Suppressor macrophage (primary cell): ENCODE results near the gene SLC5A10.

Experiments
- DNase-seq, 4 experiments: peaks; one replicate each; pipeline ENCODE4 v3.0.0-alpha.2; 2020 to 2022

SLC5A10 gene

GRCh38 chr17:18986541-18987229 lies 34.7 kb downstream of the SLC5A10 start:
- no peak for DNase-seq

- DNase-seq: no peak
These were observed 35.3 kb downstream of the SLC5A10 start for GRCh38 chr17:18987230-18987610.

GRCh38 chr17:18987862-18988545 lies 36.0 kb downstream of the SLC5A10 start:
- no peak for DNase-seq

DNA sequence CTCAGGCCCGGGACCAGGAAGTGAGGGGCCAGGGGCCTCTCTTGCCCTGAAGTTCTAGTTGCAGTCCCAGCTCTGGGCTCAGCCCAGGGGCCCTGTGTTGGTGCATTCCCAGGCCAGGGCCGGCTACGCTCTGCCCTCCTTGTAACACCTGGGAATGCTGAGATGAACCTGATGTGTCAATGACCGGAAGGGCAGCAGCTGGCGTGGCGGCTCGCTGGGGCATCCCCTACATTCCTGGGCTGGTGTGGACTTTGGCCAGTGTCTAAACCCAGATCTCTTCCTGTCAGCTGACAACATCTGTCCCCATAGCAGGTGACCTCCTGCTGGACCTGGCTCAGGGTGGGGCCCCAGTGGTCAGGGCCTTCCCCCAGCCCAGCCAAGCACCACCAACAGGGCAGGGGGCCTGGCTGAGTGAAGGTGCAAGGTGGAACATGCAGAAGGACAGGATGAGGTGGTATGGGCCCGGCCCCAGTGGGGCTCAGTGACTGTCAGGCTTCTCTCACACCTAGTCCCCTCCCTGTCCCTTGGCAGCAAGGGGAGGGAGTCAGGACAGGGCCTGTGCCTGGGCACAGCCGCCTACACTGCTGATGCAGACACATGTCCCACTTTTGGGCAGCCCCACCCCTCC lies 36.7 kb downstream of the SLC5A10 start:
- no peak for DNase-seq

GRCh38 chr17:18990331-18990730 lies 38.4 kb downstream of the SLC5A10 start:
- no peak for DNase-seq

DNA sequence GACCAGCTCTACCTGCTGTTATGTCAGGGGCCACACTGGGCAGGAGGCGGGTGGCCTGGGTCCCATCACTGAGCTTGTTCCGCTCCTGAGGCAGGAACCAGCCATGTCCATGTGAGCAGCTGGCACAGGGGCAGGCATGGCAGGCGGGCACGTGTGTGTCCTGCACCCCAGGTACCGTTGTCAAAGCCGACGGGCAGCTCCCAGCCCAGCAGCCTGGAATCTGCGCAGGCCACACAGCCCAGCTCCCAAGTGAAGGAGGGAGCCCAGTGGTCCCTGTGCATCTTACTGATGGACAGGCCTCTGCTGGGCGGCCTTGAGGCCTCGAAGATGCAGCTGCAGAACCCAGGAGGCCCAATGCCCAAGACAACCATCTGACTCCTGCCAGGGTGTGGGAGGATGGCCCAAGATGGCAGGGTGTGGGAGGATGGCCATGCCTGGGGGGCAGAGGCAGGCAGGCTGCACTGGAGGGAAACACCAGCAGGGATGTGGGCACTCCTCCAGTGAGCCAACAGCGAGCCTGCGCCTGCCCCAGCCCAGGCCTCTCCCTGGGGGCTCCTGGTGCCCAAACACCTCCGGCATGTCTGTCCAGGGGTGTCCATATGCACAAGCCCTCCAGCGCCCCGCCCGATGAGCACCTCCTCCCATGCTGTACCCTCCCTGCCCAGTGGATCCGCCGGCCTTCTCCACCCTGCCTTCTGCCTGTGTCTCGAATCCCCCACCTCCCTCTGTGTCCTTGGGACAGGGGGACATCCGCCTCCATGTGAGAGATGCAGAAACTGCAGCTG lies 39.8 kb downstream of the SLC5A10 start:
- no peak for DNase-seq

- peak in 1 of 4 experiments; percentile 25 for DNase-seq
These were observed 40.6 kb downstream of the SLC5A10 start for GRCh38 chr17:18992454-18993130.

DNA sequence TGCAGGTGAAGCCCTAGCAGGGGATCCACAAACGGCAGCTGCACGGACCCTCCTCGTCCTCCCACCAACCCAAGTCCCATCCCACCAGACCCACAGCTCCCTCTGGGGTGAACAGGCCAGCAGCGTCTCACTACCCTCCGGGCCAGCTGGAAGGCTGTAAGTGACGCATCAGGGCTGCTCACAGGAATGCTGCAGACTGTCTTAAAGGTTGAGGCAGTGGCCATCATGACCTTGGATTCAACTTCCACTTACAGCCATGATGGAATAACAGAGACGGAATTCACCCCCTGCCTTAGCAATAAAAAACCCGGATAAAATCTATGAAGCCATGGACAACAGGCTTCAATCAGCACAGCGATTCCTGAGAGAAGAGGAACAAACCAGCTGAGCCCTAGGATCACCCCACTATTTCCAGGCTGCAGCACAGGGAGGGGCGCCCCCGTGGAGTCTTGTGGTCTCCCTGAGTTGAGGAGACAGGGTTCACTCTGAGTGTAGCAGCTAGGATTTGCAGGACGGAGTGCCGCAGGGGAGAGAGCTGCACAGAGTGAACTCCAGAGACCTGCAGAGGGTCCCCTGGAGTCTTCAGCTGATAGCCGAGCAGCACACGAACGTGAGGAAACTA lies 42.1 kb downstream of the SLC5A10 start:
- DNase-seq: peak in 1 of 4 experiments; percentile 22

DNA sequence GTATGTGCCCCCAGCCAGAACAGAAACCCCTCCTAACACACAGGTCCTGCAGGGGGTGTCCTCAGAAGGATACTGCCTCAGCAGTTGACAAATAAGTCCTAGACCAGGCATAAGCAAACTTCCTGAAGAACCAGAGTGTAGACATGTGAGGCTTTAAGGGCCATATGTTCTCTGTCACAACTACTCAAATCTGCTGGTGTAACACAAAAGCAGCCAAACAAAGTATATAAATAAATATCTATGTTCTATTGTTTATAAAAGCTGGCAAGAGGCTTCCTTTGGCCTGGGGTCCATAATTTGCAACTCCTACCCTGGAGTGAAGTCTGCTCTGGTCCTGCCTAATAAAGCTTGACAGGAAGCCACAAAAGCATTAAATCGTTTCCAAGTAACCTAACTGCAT lies 42.7 kb downstream of the SLC5A10 start:
- no peak for DNase-seq

- no peak for DNase-seq
These were observed 43.3 kb downstream of the SLC5A10 start for GRCh38 chr17:18995220-18995619.

GRCh38 chr17:18996458-18996857 lies 44.5 kb downstream of the SLC5A10 start:
- no peak for DNase-seq

DNA sequence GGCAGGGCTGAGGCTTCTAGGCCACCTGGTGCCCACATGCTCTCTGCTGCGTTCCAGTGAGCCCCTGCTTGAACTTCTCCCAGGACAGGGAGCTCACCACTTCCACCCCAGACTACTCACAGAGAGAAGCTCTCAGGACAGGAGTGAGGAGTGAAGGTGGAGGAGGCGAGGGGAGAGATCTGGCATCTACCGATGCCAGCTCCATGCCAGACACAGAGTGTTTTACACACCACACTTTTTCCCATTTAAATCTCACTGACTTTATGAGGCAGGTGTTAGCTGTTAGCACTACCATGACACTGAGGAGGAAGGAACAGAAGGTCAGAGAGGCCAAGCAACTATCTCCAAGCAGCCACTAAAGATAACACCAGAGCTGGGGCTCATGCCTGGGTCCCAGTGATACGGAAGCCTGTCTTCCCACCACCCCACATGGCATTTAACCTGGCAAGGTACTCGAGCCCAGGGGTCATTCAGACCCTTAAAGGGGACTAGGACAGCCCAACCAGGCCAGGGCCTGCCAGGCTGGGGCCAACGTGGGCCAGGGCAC lies 45.8 kb downstream of the SLC5A10 start:
- DNase-seq: no peak

DNA sequence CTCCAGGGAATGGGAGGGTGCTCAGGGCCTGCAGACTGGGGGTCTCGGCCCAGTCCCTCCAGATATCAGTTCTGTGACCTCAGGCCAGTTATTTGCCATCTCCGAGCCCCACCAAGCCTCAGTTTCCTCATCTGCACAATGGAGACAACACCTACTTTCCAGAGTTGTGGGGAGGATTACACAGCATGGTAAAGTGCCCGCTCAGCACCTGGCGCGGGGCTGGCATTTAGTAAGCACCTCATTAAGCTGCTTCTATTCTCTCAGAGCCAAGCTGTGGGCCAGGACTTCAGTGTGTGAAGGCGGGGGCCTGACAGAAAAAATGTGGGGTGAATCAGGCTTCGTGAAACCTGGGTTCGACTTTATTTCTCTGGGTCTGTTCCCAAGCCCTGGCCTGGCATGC lies 47.4 kb downstream of the SLC5A10 start:
- no peak for DNase-seq

GRCh38 chr17:18999911-19000310 lies 47.9 kb downstream of the SLC5A10 start:
- DNase-seq: no peak

- DNase-seq: no peak
These were observed 48.8 kb downstream of the SLC5A10 start for GRCh38 chr17:19000531-19001325.

DNA sequence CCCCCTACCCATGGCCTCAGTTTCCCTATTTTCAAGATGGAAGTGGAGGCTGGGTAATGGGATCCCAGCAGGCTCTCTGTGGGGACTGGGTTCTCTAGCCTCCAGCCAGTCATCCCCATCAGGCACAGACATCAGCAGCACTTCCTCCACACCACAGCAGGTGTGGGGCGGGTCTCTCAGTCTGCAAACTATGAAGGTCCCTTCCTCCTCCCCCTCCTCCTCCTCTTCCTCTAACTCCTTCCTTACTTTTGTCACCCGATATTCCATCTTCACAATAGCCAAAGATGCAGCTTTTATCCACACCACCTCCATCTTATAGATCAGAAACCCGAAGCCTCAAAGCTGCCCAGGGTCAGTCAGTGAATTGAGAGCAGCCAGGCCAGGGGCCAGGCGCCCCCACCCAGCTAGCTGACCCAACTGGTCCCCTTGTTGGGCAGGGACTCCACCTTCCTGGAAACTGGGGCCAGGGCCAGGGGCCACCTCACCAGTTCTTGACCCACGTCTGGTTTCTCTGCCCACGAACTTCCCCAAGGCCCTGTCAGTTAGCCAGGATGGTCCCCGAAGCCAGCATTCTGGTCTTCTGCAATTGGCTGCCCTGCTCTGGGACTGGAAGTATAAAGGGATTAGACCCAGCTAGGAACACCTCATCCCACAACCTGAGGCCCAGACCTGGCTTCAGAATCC lies 50.1 kb downstream of the SLC5A10 start:
- peak in 3 of 4 experiments; percentile 26 to 45 (median 40) for DNase-seq

GRCh38 chr17:19002805-19003542 lies 51.0 kb downstream of the SLC5A10 start:
- DNase-seq: peak in 3 of 4 experiments; percentile 5 to 25 (median 21)

DNA sequence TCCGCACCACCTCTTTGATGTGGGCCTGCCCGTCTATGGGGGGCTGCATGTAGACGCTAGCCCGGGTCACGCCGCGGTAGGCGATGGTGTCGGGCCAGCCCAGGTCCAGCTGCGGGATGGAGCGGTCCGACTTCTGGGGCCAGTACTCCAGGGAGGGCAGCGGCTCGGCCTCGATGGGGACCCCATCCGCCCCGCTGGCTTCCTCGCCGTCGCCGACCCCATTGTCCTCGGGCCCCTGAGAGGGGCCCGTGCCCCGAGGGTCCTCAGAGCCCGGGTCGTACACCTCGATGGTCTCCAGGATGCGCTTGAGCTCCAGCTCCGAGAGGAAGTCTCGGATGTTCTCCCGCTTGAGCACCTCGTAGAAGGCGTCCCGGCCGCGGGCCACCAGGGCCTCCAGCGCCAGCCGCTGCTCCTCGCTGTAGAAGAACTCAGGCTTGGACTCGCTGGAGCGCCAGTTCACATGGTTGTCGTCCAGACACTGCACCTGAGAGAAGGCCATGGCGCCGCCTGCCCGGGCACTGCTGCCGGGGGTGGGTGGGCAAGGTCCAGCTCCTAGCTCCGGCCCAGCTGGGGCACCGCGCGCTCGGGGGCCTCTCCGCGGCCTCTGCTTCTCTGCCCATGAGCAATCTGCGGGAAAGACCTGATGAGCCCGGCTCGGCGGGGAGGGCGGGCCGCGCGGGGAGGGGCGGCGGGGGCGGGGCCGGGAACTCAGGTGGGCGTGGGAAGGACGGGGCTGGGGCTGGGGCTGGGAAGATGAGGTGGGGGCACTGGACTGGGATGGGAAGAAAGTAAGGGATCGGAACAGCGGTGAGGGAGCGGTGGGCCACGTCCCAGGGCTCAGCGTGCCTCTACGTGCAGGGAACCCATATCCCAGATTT lies 51.8 kb downstream of the SLC5A10 start:
- DNase-seq: peak in 3 of 4 experiments; percentile 9 to 52 (median 35)
